Omental fat pad (tissue), 4 donors: ENCODE data around the gene MTFR1L. TPM values are rescaled to one million over a fixed set of nuclear protein-coding genes. Genes with fewer than 3 reads are reported as not detected.

Experiments used
- ATAC-seq: fragments of 150-250 bp; one replicate; pipeline ENCODE4 v1.9.1; 2016; ENCODE audit warnings: mild to moderate bottlenecking, moderate library complexity; ENCODE audit not compliant: low FRiP score
- DNase-seq: peaks from one replicate; pipeline ENCODE4 v3.0.0-alpha.2; 2019; ENCODE audit warnings: low spot score
- CTCF ChIP-seq, 3 donors: fragments of 450-650 bp; IDR thresholded peaks; one replicate each; pipeline ENCODE4 v1.5.1; 2016 to 2017; ENCODE audit warnings: antibody characterized with exemption in 3 of 3, mild to moderate bottlenecking in 3 of 3, moderate library complexity in 2 of 3
- total RNA-seq, 4 donors: library from RNA; depleted of rRNA; stranded (reverse); fragments of >200 nt; gene quantifications; one replicate each; pipeline ENCODE4 v1.1.0, GENCODE V29; 2016

Gene MTFR1L
- total RNA-seq, 4 donors from 2014 or later, result 40.8 to 84.2 (median 61.3) TPM

GRCh38 chr1:25843483-25843882 lies 23.7 kb downstream of the MTFR1L start:
- ATAC-seq (no peak), DNase-seq (no peak)
- TF ChIP-seq CTCF (IDR thresholded peaks at IDR 0.05), result no peak

- no peak for TF ChIP-seq CTCF (IDR thresholded peaks at IDR 0.05)
- ATAC-seq (no peak), DNase-seq (no peak)
Observed at GRCh38 chr1:25844536-25845337, 25.0 kb downstream of the MTFR1L start.

- ATAC-seq, result no peak
- no peak for TF ChIP-seq CTCF (IDR thresholded peaks at IDR 0.05)
- no peak for DNase-seq
Observed at GRCh38 chr1:25845664-25846063, 25.9 kb downstream of the MTFR1L start.

- DNase-seq, result no peak
- TF ChIP-seq CTCF (IDR thresholded peaks at IDR 0.05), result no peak
- ATAC-seq, result no peak
Observed at GRCh38 chr1:25847929-25848328, 28.2 kb downstream of the MTFR1L start.

- TF ChIP-seq CTCF (IDR thresholded peaks at IDR 0.05), result no peak
- DNase-seq (no peak), ATAC-seq (no peak)
Observed at GRCh38 chr1:25848531-25848930, 28.8 kb downstream of the MTFR1L start.

GRCh38 chr1:25854554-25854953 lies 34.8 kb downstream of the MTFR1L start:
- no peak for DNase-seq
- no peak for ATAC-seq
- no peak for TF ChIP-seq CTCF (IDR thresholded peaks at IDR 0.05)

GRCh38 chr1:25856856-25857255 lies 37.1 kb downstream of the MTFR1L start:
- no peak for ATAC-seq
- DNase-seq, result no peak
- no peak for TF ChIP-seq CTCF (IDR thresholded peaks at IDR 0.05)
